Breast epithelium (tissue), 3 donors: ENCODE measurements around the gene ELOVL7.

Experiments used
- CTCF ChIP-seq, 3 donors: fragments of 450-650 bp; IDR thresholded peaks; one replicate each; pipeline ENCODE4 v1.5.1; 2016 to 2017; ENCODE audit warnings: antibody characterized with exemption in 3 of 3, mild to moderate bottlenecking in 3 of 3, moderate library complexity in 3 of 3
- POLR2A ChIP-seq: fragments of 450-650 bp; IDR thresholded peaks from one replicate; pipeline ENCODE4 v1.6.1; 2016; ENCODE audit warnings: antibody characterized with exemption, mild to moderate bottlenecking, moderate library complexity
- POLR2AphosphoS5 ChIP-seq, 3 donors: sonication (generic); formaldehyde crosslinking; IDR thresholded peaks; one replicate each; pipeline ENCODE4 v1.6.1; 2017; ENCODE audit warnings: antibody characterized with exemption in 3 of 3

GRCh38 chr5:60852317-60852716 is 8.2 kb upstream of the ELOVL7 start:
- TF ChIP-seq CTCF (IDR thresholded peaks at IDR 0.05) (no peak), POLR2A (no peak), POLR2AphosphoS5 (IDR thresholded peaks at IDR 0.05) (no peak)
